ENCODE data around the gene LRCH3.

- TF ChIP-seq CTCF (IDR thresholded peaks at IDR 0.05) (no peak), POLR2A (IDR thresholded peaks at IDR 0.05) (no peak)
Measured at GRCh38 chr3:197795200-197795599, 4.1 kb downstream of the LRCH3 start.
